ENCODE measurements around the gene A1BG. TPM values are rescaled to one million over a fixed set of nuclear protein-coding genes. Genes with fewer than 3 reads are reported as not detected.

Gene A1BG
- total RNA-seq, 1 donor from 2014 or later: 5.4 TPM

- no peak for DNase-seq (ENCODE audit: low read depth in 2 of 2)
Observed at GRCh38 chr19:58336216-58336615, 17.1 kb downstream of the A1BG start.

- no peak for DNase-seq (ENCODE audit: low read depth in 2 of 2)
Observed at GRCh38 chr19:58335630-58336029, 17.7 kb downstream of the A1BG start.

- no peak for DNase-seq (ENCODE audit: low read depth in 2 of 2)
Observed at GRCh38 chr19:58334691-58335249, 18.5 kb downstream of the A1BG start.

DNA sequence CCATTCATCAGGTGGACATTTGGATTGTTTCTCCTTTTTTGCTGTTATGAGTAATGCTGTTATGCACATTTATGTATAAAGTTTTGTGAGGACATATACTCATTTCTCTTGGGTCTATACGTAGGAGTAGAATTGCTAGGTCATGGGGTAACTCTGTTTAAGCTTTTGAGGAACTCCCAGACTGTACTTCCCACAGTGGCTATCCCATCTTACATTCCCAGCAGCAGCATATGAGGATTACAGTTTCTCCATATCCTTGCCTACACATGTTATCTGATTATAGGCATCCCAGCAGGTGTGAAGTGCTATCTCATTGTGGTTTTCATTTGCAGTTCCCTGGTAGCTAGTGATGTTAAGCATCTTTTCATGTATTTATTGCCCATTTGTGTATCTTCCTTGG, 20.6 kb downstream of the A1BG start:
- no peak for DNase-seq (ENCODE audit: low read depth in 2 of 2)

DNA sequence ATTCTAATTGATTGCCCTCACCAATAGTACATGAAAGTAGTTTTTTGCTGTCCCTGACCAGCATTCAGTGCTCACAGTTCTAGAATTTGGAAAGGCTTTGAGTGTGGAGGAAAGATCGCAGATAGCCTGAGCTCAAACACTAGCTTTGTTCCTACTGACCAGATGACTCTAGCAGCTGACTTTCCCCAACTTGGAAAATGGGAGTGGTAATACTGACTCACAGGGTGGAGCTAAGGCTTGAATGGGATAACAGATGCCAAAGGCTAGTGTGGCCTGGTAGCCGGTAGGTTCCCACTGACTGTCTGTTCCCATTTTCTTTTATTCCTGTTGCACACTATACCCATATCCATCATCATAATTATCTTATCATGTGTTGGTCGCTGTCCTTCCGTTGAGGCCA, 22.8 kb downstream of the A1BG start:
- DNase-seq (ENCODE audit: low read depth in 2 of 2): peak; percentile 31 to 50

DNA sequence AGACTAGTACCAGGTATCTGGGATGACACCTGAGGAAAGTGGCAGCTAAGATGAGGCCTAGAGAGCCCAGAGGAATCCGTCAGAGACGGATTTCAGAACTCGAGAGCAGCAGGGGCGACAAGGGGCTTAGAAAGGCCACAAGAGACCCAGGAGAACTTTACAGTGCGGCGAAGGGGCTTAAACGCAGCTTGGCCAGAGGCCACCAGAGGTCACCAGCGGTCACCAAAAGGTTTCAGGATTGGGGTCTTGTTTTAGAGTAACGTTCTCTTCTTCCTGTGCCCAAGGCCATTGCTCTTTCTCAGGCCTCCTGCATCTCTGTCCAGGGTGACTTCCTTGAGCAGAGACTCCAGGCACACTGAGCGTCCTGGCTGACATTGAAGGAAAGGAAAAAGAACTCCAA, 24.3 kb downstream of the A1BG start:
- no peak for DNase-seq (ENCODE audit: low read depth in 2 of 2)

GRCh38 chr19:58326914-58327726, 26.2 kb downstream of the A1BG start, which contains the start of gene ZSCAN22:
ZSCAN22 (plus strand) TSS chr19:58326994; CDS start chr19:58334803, 7,809 bp downstream.
- peak; percentile 94 to 97 for DNase-seq (ENCODE audit: low read depth in 2 of 2)

- no peak for DNase-seq (ENCODE audit: low read depth in 2 of 2)
Observed at GRCh38 chr19:58326501-58326913, 26.8 kb downstream of the A1BG start.

- peak in 1 of 2 donors; percentile 7 for DNase-seq (ENCODE audit: low read depth in 2 of 2)
Observed at GRCh38 chr19:58325311-58326022, 27.8 kb downstream of the A1BG start.

GRCh38 chr19:58319241-58319640, 34.1 kb downstream of the A1BG start:
- DNase-seq (ENCODE audit: low read depth in 2 of 2): no peak

- no peak for DNase-seq (ENCODE audit: low read depth in 2 of 2)
Observed at GRCh38 chr19:58318297-58318696, 35.0 kb downstream of the A1BG start.

- peak in 1 of 2 donors; percentile 64 for DNase-seq (ENCODE audit: low read depth in 2 of 2)
Observed at GRCh38 chr19:58317476-58318072, 35.7 kb downstream of the A1BG start.

GRCh38 chr19:58315580-58315979, 37.7 kb downstream of the A1BG start:
- no peak for DNase-seq (ENCODE audit: low read depth in 2 of 2)

DNA sequence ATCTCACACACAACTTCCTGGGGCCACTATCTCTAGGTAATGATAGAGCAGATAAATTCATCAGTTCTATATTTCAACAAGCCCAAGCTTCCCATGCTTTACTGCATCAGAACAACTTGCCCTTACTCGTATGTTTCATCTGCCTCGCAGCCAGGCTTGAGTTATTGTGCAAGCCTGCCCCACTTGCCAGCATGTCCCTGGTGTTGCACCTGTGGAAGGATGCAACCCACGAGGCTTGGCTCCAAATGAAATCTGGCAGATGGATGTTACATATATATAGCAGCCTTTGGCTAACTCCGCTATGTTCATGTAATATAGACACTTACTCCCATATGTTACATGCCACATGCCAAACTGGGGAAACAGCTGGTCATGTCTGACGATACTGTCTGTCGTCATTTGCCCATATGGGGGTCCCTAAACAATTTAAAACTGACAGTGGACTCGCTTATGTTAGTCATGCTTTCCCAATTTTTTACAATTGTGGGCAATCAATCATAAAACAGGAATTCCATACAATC, 41.9 kb downstream of the A1BG start:
- DNase-seq (ENCODE audit: low read depth in 2 of 2): no peak

DNA sequence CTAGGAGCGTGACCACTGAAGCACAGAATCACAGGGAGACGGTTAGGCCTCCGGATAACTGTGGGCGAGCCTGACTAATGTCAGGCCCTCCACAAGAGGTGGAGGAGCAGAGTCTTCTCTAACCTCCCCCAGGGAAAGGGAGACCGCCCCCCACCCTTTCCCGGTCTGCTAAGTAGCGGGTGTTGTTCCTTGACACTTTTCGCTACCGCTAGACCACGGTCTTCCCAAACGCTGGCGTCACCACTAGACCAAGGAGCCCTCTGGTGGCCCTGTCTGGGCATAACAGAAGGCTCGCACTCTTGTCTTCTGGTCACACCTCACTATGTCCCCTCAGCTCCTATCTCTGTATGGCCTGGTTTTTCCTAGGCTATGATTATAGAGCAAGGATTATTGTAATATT, 42.6 kb downstream of the A1BG start:
- peak in 1 of 2 donors; percentile 33 for DNase-seq (ENCODE audit: low read depth in 2 of 2)

DNA sequence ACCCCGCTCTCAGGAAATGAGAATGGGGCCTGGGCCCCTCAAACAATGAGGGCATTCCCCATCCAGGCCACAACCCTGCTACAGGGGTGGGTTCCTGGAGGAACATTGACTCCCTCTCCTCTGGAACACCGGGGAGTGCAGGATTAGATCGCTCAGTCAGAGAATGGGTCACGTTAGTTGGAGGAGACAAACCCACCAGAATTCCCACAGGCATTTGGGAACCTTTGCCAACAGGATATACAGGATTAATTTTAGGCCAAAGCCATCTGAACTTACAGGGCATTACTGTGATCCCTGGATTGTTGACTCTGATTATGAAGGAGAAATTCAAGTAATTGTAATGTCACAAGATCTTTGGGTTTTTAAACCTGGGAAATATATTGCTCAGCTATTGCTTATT, 45.6 kb downstream of the A1BG start:
- no peak for DNase-seq (ENCODE audit: low read depth in 2 of 2)

GRCh38 chr19:58305932-58306323, 47.4 kb downstream of the A1BG start:
- no peak for DNase-seq (ENCODE audit: low read depth in 2 of 2)

- DNase-seq (ENCODE audit: low read depth in 2 of 2): peak; percentile 95 to 98
Observed at GRCh38 chr19:58305065-58305931, 48.0 kb downstream of the A1BG start, which contains the start of gene ERVK3-1. ERVK3-1 (plus strand) TSS chr19:58305377; CDS start chr19:58312169, 6,792 bp downstream.

- no peak for DNase-seq (ENCODE audit: low read depth in 2 of 2)
Observed at GRCh38 chr19:58304748-58305064, 48.6 kb downstream of the A1BG start.

- no peak for DNase-seq (ENCODE audit: low read depth in 2 of 2)
Observed at GRCh38 chr19:58304255-58304654, 49.0 kb downstream of the A1BG start.

GRCh38 chr19:58300620-58301019, 52.7 kb downstream of the A1BG start:
- no peak for DNase-seq (ENCODE audit: low read depth in 2 of 2)

Measured in dermis microvascular lymphatic vessel endothelial cell (primary cell).